ENCODE results near the gene RSF1. TPM values are rescaled to one million over a fixed set of nuclear protein-coding genes. Genes with fewer than 3 reads are reported as not detected.

The RSF1 gene
- total and polyA plus RNA-seq, 5 experiments from 2014 or later: 30.6 to 112 (median 33.0) TPM

GRCh38 chr11:77619576-77620198 is 200.8 kb downstream of the RSF1 start:
- Mint-ChIP-seq H3K4me1 (peaks cover 0 to 1% (median 0%) of the 10 kb centered on the region in 4 donors), H3K9me3 (no peaks in the 10 kb centered on the region), H3K27ac (no peak overlapping the region), H3K4me3 (no peak overlapping the region), H3K27me3 (no peaks in the 10 kb centered on the region), H3K36me3 (peaks cover 9 to 94% (median 16%) of the 10 kb centered on the region in 3 donors)
- no peak for ATAC-seq
- peak in 5 of 10 donors; percentile 15 to 53 (median 46) for DNase-seq
- POLR2A ChIA-PET: no interaction called here

DNA sequence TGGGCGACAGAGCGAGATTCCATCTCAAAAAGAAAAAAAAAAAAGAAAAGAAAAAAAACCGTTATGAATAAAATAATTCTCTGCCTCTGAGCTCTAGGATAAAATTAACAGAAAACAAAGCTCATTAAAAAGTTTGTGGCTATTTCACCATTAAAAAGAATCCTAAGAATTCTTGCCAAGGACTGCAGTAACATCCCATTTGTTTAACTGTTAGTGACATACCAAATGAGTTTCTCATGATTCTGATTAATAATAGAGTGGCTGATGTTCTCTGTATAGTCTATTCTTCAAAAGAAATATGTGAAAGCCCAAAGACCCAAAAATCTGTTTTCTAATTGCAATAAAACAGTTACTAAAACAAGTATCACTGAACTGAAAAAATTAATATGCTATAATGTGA is 202.6 kb downstream of the RSF1 start:
- H3K4me3 Mint-ChIP-seq: no peak overlapping the region
- peaks cover 0 to 1% (median 0%) of the 10 kb centered on the region in 4 donors for H3K4me1 Mint-ChIP-seq
- POLR2A ChIA-PET: no interaction called here
- H3K27ac Mint-ChIP-seq: no peak overlapping the region
- DNase-seq (no peak), ATAC-seq (no peak)
- H3K27me3 Mint-ChIP-seq: no peaks in the 10 kb centered on the region
- H3K9me3 Mint-ChIP-seq: no peaks in the 10 kb centered on the region
- peaks cover 5 to 93% (median 19%) of the 10 kb centered on the region in 3 donors for H3K36me3 Mint-ChIP-seq

GRCh38 chr11:77611921-77612320 is 208.6 kb downstream of the RSF1 start:
- peak overlapping the region in 3 of 10 donors; percentile 26 to 65 (median 58) for H3K27ac Mint-ChIP-seq
- no peak overlapping the region for H3K4me3 Mint-ChIP-seq
- H3K27me3 Mint-ChIP-seq: no peaks in the 10 kb centered on the region
- peaks cover 0 to 8% (median 0%) of the 10 kb centered on the region in 4 donors for H3K4me1 Mint-ChIP-seq
- peaks cover 5 to 80% (median 27%) of the 10 kb centered on the region in 3 donors for H3K36me3 Mint-ChIP-seq
- no peak for DNase-seq
- POLR2A ChIA-PET: interaction anchor here (0.8 kb wide), 1 partner anchor 25 kb away, joined by 3 read pairs; no protein-coding TSS in a partner anchor
- no peak for ATAC-seq
- H3K9me3 Mint-ChIP-seq: no peaks in the 10 kb centered on the region

Other genes starting within 250 kb of the RSF1 start
- 1 to 10 TPM; 1.1 to 1.2 TPM for gene AQP11, start 230.8 kb downstream of the RSF1 start, total RNA-seq
- gene AQP11, start 230.8 kb downstream of the RSF1 start, polyA plus RNA-seq: 1 to 10 TPM in 1 of 3 donors, under 1 TPM in 2; 0.92 to 1.4 (median 0.97) TPM
- 100 to 1,000 TPM; 141 to 151 TPM for gene CLNS1A, start 182.9 kb downstream of the RSF1 start, total RNA-seq
- 100 to 1,000 TPM; 127 to 140 (median 134) TPM for gene CLNS1A, start 182.9 kb downstream of the RSF1 start, polyA plus RNA-seq
- gene AAMDC, start 422 bp upstream of the RSF1 start, total RNA-seq: 1 to 10 TPM; 5.2 to 6.4 TPM
- 10 to 100 TPM; 18.3 to 31.5 (median 25.0) TPM for gene AAMDC, start 422 bp upstream of the RSF1 start, polyA plus RNA-seq
- gene INTS4, start 173.9 kb upstream of the RSF1 start, total RNA-seq: 10 to 100 TPM; 73.8 to 77.1 TPM
- gene INTS4, start 173.9 kb upstream of the RSF1 start, polyA plus RNA-seq: 10 to 100 TPM; 36.1 to 42.7 (median 36.5) TPM
- under 1 TPM in 1 of 2 experiments, not detected in 1; 0.36 TPM for gene KCTD14, start 202.6 kb upstream of the RSF1 start, total RNA-seq
- under 1 TPM in 2 of 3 donors, not detected in 1; 0.13 to 0.33 TPM for gene KCTD14, start 202.6 kb upstream of the RSF1 start, polyA plus RNA-seq
- gene THRSP, start 243.1 kb upstream of the RSF1 start, total RNA-seq: not detected
- not detected for gene THRSP, start 243.1 kb upstream of the RSF1 start, polyA plus RNA-seq

Data from naive thymus-derived CD8-positive, alpha-beta T cell (primary cell).